SU-DHL-6 (cell line): ENCODE measurements around the gene TMEM128.
"Not testable (repeated sequence)": the region's sequence is repeated elsewhere in the genome, so short reads cannot be mapped to it uniquely, and the experiment has no call there.

Experiments
- CTCF ChIP-seq: fragments of 200-600 bp; sonication (generic); IDR thresholded peaks from one replicate; pipeline ENCODE4 v1.5.1; 2017; ENCODE audit warnings: antibody characterized with exemption, mild to moderate bottlenecking, low read length, moderate library complexity; ENCODE audit not compliant: insufficient read depth, poor library complexity, severe bottlenecking
- EZH2phosphoT487 ChIP-seq: fragments of 200-600 bp; sonication (generic), shearing (Covaris generic); conservative IDR thresholded peaks from 2 replicates; pipeline ENCODE4 v1.6.1; 2018; ENCODE audit warnings: mild to moderate bottlenecking, antibody characterized with exemption, low read length, moderate library complexity, mixed read lengths

GRCh38 chr4:4239551-4239950 lies 8.5 kb downstream of the TMEM128 start:
- TF ChIP-seq CTCF, EZH2phosphoT487: not testable (repeated sequence)
